GM19395 (cell line): Measurements from ENCODE around the gene SUGT1.
"Not testable (repeated sequence)": the region's sequence is repeated elsewhere in the genome, so short reads cannot be mapped to it uniquely, and the experiment has no call there.

Source experiments
- ATAC-seq: cut with Tn5 transposase; IDR thresholded peaks from one replicate; pipeline ENCODE4 v1.9.1; 2021; ENCODE audit warnings: mild to moderate bottlenecking, moderate library complexity; ENCODE audit not compliant: unreplicated experiment

SUGT1 gene

DNA sequence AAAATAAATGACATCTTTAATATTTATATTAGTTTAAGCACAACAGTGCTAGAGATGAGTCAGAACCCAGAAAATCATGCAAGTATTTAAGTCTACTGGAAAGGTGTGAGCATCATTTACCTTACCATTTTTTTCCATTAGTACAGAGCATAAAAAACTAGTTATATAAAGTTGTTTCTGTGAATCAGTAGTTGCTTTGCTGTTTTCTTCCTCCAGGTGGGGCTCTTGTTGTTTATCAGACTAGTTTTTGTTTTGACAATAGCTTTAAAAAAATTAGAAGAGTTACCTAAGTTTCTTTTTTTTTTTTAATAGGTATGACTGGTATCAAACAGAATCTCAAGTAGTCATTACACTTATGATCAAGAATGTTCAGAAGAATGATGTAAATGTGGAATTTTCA is 12.7 kb downstream of the SUGT1 start:
- no peak for ATAC-seq

DNA sequence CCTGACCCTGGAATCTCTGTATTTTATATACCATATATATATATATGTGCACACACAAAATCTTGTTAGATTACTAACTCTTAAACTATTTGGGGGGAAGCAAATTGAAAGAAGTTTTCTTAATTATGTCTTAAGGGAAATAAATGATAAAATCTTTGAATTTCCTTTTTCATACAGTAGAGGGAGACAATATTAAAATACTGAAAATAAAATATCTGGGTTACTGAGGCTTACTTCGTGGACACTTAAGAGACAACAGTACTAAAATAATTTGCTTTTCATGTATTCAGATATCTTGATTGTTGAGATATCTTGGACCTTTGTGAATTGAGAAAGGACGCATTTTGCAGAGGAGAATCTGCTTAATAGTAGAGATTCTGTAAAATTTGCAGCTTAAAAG is 17.0 kb downstream of the SUGT1 start:
- no peak for ATAC-seq

DNA sequence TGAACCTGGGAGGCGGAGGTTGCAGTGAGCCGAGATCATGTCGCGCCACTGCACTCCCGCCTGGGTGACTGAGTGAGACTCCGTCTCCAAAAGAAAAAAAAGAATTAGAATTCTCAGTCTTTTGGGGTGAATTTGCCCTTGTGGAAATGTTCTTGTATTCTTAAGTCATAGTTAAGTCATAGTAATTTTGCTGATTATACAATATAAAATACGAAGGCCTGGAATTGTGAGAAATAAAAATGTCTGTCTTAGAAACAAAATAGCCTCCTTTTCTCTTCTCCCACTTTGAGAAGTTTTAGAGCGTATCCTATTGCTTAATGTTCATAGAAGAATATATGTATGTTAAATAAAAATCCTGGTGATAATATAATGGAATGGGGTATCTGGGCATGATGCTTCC is 18.1 kb downstream of the SUGT1 start:
- no peak for ATAC-seq

DNA sequence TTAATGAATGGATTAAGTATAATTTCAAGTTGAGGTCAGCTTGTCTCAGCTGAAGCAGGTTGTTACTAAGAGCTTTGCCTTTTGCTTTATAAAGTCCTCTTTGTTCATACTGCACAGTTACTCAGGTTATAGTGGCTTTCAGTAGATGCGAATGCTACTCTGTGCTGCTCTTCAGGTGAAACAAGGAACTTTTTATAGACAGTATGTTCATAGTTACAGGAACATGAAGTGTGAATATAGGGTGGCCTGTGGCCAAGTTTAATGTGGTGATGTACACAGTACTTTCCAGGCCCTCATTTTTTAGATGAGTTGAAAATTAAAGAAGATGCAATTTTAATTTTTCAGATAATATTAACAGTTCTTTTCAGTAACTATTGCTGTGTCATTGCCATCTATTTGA is 20.8 kb downstream of the SUGT1 start:
- no peak for ATAC-seq

DNA sequence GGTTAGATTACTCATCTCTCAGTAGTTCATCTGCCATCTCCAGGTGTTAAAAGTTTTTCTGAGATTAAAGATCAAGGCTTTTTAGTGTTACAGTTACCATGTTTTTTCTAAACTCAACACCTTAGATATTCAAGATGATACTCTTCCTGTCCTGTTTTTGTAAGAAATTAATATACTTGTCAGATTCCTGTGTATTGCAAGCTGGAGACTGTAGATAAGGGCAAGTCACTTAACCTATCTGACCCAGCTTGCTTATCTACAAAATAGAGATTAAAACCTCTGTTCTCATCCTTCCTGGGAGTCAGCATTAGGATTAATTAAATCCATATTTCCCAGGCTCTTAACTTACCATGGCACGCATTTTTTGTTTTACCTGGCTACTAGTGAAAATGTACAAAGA is 25.2 kb downstream of the SUGT1 start:
- no peak for ATAC-seq

DNA sequence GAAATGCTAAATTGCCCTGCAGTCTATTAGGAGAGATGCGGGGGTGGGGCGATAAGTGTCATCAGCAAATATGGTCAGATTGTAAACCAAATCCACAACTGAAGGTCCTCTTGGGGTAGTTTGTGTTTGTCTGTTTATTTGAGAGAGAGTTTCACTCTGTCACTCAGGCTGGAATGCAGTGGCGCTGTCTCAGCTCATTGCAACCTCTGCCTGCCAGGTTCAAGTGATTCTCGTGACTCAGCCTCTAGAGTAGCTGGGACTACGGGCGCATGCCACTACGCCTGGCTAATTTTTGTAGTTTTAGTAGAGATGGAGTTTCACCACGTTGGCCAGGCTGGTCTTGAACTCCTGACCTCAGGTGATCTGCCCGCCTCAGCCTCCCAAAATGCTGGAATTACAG is 33.2 kb downstream of the SUGT1 start:
- not testable (repeated sequence) for ATAC-seq

DNA sequence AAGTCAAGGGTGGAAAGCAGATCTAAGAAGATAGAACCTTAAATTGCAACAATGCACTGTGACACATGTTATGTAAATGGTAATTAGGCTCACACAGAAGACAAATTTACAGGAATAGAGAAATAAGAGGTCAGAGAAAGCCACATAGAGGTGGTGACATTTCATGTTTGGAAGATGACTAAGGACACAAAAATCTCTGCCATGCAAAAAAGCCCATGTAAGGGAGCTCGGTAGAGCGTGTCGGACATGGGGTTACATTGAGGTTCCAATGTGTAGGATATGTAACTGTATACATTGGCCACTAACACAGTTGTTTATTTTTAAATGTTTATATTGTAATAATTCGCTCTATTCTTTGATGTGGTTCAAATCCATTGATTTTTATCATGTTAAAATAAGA is 33.7 kb downstream of the SUGT1 start:
- ATAC-seq = no peak

DNA sequence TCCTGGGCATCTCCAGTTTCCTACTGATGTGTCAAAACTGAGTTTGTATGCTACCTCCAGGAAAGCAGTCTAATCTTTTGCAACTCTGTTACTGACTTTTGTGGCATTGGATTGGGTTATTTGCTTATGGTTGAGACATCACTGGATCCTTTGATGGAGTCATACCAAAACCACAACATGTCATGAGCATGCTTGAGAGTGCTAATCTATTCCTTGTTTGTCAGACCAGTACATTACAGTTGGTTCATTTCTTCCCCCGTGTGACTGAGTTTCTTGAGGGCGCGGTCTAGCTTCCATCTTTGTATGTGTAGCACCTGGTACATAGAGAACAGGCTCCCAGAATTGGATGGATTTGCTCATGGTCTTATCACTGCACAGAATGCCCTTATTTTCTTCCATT is 43.2 kb downstream of the SUGT1 start:
- peak; percentile 69 for ATAC-seq

DNA sequence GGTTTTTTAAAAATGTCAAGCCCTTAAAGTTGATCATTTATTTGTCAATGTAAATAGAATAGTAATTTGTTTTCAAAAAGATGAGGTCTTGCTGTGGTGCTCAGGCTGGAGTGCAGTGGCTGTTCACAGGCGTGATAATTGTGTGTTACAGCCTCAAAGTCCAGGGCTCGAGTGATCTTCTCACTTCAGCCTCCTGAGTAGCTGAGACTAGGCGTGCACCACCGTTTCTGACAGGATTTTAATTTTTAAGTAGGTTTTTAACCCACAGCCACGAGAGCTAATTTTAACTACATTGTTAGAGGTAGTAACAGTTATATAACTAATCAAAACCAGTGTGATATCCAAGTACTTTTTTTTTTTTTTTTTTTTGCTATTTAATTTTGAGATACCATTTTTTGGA is 43.9 kb downstream of the SUGT1 start:
- no peak for ATAC-seq

DNA sequence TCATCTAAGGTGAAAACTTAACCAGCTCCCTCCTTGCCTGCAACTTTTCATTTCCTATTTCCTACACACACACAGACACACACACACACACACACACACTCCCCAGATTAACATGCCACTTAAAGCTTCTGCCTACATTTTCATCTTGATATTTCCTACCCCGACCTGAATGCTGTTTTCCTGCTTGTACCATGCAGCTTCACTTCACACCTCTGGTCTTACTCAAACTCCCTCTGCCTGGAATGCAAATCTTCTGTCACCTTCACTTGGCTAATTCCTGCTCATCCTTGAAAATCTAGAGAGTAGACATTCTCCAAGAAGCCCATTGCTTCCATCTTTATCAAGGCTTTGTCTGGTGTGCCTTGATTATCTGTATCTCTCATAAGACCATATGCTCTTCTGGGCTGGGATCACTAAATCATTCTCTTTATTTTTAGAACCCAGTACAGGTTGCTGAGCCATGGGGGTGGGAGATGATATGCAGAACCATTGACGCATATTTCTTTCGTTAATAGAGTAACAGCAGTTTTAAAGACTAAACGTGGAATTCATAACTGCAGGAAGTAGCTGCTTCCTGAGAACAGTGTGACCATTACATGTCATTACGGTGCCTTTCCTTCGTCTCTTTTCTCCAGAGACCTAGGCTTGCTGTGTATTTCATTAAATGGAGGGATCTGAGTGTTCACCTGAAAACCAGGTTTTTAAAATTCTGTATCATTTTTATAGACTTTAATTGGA is 49.3 kb downstream of the SUGT1 start:
- no peak for ATAC-seq

DNA sequence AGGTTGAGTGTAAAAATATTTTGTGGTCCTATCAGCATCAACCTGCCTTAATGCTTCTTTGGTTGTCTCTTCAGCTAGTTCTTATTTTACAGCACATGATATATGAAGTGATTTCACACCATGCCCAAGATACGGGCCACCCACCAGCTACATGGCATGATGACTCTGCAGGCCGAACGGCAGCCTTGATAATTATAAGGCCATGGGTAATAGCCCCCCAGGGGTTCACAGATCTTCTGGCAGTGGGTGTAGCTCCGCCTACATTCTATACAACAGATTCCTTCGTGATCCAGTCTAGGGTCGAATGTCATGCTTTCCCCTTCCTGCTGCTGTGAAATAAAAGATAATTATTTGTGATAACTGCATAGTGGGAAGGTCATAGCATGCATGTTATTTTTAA is 50.8 kb downstream of the SUGT1 start:
- ATAC-seq = no peak

DNA sequence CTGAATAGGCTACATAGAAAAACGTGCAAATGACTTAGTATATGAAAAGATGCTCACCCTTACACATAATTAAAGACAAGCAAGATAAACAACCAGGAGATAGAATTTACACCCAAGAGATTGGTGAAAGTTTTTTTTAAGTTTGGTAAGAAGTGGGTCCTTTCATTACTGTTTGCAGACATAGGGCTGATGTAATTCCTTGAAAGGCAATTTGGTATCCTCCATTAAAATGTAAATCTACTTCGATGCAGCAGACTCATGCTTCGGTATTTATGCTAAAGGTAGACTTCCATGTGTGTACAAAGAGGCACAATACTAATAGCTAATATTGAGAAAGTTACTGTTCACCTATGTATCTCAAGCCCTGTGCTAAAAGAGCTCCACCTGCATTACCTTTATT is 53.4 kb downstream of the SUGT1 start:
- ATAC-seq = no peak

DNA sequence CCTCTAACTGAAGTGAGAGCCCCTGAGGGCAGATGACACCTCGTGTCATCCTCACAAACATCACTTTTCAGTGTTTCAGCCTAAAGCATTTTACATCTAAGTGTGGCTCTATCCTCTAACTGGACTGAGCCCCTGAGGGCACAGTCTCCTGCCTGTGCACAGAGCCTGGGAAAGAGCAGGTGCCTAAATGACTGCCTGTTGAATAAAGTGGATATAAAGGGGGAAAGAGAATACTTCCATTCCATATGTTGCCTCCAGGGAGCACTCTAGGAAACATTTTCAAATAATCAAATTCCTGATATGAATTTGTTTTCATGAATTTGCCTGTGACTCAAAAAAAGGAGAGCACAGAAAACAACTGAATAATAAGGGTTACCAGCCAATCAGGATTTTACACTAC is 54.7 kb downstream of the SUGT1 start:
- ATAC-seq = no peak

DNA sequence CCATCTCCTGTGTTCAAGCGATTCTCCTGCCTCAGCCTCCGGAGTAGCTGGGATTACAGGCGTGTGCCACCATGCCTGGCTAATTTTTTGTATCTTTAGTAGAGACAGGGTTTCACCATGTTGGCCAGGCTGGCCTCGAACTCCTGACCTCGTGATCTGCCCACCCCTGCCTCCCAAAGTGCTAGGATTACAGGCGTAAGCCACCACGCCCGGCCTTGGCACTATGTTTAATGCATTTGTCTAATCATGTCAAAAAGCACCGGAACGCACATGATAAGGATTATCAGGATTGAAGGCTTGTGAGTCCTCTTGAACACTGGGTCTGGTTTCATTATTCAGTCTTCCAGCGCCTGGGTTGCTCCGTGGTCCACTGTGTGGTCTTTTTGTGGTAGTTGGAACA is 55.6 kb downstream of the SUGT1 start:
- not testable (repeated sequence) for ATAC-seq

DNA sequence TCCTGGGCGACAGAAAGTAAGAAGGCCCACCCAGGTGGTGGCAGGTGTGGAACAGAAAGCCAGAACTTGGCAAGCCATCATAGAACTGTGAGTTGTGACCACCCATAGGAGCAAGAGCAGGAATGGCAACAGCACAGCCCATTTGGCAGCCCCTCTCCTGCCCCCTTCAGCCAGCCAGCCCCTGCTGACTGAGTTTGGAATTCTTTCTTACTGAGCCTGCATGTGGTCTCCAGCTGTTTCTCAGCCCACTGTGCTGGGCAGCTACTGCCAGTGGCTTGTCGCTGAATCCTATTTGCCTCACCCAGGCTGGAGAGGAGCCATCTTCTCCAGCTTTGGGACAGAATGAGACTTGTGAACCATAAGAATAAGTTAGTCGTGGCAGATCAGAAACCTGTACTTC is 58.6 kb downstream of the SUGT1 start:
- no peak for ATAC-seq

DNA sequence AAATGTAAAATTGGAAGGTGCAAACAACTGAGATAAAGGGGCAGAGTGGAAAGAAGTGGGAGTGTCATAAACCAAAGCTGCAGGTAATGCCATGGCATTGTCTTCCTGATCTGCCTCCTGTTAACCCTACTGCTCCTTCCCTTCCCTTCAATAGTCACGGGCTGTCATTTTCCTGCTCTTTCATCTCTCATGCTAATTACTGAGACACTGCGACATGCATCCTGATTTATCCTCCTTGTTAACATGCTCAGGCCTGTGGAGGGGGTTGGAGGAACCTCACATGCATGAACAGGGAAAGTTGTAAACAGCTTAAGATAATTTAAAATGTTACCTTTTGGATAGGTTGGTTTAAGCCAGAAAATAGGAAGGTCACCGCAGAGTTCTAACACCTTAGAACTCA is 59.7 kb downstream of the SUGT1 start:
- ATAC-seq = no peak

DNA sequence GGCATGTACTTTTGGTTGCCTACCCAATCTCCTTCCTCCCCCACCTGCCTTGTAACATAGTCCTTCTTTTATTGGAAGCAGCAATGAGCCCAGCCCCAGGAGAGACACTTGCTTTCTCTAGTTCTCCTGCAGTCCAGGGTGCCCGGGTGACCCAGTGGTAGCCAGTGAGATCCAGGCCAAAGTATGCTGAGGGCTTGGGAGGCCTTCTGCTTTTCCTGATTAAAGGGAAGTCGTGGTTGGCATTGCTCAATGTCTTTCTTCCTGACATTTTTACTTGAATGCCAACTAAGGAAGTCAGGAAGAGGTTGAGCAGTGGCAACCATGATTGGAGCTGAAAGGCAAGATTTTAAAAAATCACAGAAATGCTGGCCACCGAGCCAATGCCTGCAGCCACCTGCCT is 61.3 kb downstream of the SUGT1 start:
- no peak for ATAC-seq

DNA sequence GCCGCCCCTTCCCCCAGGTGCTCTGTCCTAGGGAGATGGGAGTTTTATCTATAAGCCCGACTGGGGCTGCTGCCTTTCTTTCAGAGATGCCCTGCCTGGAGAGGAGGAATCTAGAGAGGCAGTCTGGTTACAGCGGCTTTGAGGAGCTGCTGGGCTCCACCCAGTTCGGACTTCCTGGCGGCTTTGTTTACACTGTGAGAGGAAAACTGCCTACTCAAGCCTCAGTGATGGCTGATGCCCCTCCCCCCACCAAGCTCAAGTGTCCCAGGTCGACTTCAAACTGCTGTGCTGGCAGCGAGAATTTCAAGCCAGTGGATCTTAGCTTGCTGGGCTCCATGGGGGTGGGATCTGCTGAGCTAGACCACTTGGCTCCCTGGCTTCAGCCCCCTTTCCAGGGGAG is 68.3 kb downstream of the SUGT1 start:
- ATAC-seq = not testable (repeated sequence)

DNA sequence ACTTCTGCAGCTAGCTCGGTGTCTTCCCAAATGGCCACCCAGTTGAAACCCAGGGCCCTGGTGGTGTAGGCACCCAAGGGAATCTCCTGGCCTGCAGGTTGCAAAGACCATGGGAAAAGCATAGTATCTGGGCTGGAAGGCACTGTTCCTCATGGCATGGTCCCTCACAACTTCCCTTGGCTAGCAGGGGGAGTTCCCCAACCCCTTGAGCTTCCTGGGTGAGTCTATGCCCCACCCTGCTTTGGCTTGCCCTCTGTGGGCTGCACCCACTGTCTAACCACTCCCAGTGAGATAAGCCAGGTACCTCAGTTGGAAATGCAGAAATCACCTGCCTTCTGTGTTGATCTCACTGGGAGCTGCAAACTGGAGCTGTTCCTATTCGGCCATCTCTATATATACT is 68.7 kb downstream of the SUGT1 start:
- ATAC-seq = not testable (repeated sequence)

DNA sequence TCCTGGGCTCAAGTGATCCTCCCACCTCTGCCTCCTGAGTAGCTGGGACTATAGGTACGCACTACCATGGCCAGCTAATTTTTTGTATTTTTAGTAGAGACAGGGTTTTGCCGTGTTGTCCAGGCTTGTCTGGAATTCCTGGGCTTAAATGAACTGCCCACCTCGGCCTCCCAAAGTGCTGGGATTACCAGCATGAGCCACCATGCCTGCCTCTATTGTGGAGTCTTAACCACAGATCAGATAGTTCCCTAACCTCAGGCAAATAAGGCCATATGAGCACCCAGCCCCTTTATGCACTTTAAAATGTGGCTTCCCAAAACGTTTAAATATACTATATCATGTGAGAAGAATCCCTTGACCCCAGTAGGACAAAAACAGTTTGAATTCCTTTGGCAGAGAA is 70.5 kb downstream of the SUGT1 start:
- no peak for ATAC-seq

DNA sequence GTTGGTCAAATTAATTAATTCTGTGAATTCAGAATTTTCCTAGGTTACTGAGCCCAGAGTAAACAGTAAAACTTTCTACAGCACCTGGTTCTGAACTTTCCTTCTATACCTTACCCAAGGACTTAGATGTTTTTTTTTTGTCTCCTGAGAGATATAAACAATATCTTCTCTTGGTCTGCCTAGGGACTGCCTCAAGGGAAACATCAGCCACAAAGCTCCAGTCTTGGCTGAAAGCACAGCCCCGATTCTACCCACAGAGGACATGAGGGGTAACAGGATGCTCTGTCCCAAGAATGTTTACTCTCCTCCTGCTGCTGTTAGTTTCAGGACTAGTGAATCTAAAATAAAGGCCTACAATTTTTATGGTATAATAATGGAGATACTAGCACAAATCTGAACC is 72.7 kb downstream of the SUGT1 start:
- no peak for ATAC-seq

DNA sequence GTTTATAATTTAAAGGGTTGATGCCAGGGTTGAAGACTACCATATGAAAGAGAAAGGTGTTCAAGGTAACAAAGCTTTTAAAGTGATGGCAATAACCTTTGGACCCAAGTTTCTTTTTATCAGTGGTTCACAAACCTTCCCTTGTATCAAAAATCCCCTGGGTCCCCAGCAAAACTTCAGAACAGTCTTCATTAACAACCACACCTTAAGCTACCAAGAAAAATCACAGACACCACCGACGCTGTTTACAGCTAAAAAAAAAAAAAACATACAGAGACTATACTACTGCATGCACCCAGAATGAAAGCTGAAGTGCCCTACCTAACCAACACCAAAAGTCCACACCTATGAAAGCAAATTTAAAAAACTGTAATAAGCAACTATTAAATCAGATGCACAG is 73.6 kb downstream of the SUGT1 start:
- no peak for ATAC-seq

DNA sequence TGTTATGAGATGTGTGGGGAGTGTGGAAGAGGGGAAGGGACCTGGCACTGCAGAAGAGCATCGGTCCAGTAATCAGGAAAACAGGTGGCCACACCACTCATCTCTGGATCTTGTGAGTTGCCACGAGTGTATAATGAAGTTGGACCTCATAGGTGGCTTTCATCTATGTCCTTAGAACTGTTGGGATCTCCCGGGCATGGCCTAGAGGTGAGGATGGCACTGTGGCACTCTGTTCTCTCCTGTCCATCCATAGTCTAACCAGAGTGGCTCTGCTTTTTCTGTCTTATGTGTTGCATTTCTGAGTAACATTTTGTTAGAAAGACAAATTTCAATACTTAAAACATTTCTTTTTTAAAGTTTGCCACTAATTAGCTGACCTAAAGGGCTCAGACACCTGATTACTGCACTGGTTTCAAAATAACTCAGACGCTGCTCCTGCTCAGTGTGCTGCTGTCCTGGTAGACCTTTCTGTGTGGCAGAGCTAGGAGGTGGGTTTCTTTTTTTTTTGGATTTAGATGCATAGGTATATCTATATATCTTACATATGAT is 81.5 kb downstream of the SUGT1 start:
- no peak for ATAC-seq
